Caki2 (cell line): ENCODE results near the gene ARHGAP33. TPM values are rescaled to one million over a fixed set of nuclear protein-coding genes. Genes with fewer than 3 reads are reported as not detected.
"Not testable (repeated sequence)": the region's sequence is repeated elsewhere in the genome, so short reads cannot be mapped to it uniquely, and the experiment has no call there.

Source experiments
- DNase-seq: peaks from one replicate; pipeline ENCODE4 v3.0.0-alpha.2; 2015; ENCODE audit warnings: low read depth
- in situ Hi-C: cut with HindIII; loops from 2 replicates; pipeline ENCODE4 v1.10.0; 2016; ENCODE audit warnings: low sequenced_read_pairs, low pct_unique_long_range_greater_than_20kb, mixed read lengths
- total RNA-seq: library from RNA; depleted of rRNA; stranded (reverse); fragments of >200 nt; shearing (Covaris generic); gene quantifications from 2 replicates; pipeline ENCODE4 v1.2.3, GENCODE V29; 2014; ENCODE audit warnings: low replicate concordance

Gene ARHGAP33
- total RNA-seq, 1 experiment from 2014 or later: 3.5 TPM

GRCh38 chr19:35767288-35768081, 7.9 kb upstream of the ARHGAP33 start:
- in situ Hi-C loops: no loop called here
- peak; percentile 85 for DNase-seq

- in situ Hi-C loops: no loop called here
- DNase-seq: no peak
These were observed 7.3 kb upstream of the ARHGAP33 start for GRCh38 chr19:35768082-35768421.

- in situ Hi-C loops: not testable (repeated sequence)
These were observed 3.0 kb upstream of the ARHGAP33 start for GRCh38 chr19:35772362-35772761.

GRCh38 chr19:35773020-35773806, 2.2 kb upstream of the ARHGAP33 start:
- DNase-seq: peak; percentile 88

More at GRCh38 chr19:35772362-35772761, 3.0 kb upstream of the ARHGAP33 start:
- not testable (repeated sequence) for DNase-seq

GRCh38 chr19:35774274-35775045, 904 bp upstream of the ARHGAP33 start:
- in situ Hi-C loops: no loop called here
- no peak for DNase-seq

More at GRCh38 chr19:35773020-35773806, 2.2 kb upstream of the ARHGAP33 start:
- in situ Hi-C loops: no loop called here

- in situ Hi-C loops: no loop called here
- no peak for DNase-seq
These were observed 392 bp upstream of the ARHGAP33 start for GRCh38 chr19:35775046-35775297.

GRCh38 chr19:35776102-35776788, 881 bp downstream of the ARHGAP33 start:
- in situ Hi-C loops: no loop called here
- no peak for DNase-seq

GRCh38 chr19:35777086-35777841, 1.9 kb downstream of the ARHGAP33 start:
- no peak for DNase-seq
- in situ Hi-C loops: no loop called here

- DNase-seq: no peak
- in situ Hi-C loops: no loop called here
These were observed 2.6 kb downstream of the ARHGAP33 start for GRCh38 chr19:35777961-35778360.

GRCh38 chr19:35779033-35779432, 3.7 kb downstream of the ARHGAP33 start:
- no peak for DNase-seq
- in situ Hi-C loops: no loop called here

GRCh38 chr19:35780058-35780457, 4.7 kb downstream of the ARHGAP33 start:
- in situ Hi-C loops: no loop called here
- DNase-seq: no peak

GRCh38 chr19:35780717-35781116, 5.4 kb downstream of the ARHGAP33 start:
- DNase-seq: no peak
- in situ Hi-C loops: no loop called here

GRCh38 chr19:35781650-35782049, 6.3 kb downstream of the ARHGAP33 start:
- DNase-seq: no peak
- in situ Hi-C loops: no loop called here

GRCh38 chr19:35782589-35782988, 7.2 kb downstream of the ARHGAP33 start:
- in situ Hi-C loops: no loop called here

GRCh38 chr19:35783469-35784434, 8.4 kb downstream of the ARHGAP33 start:
- in situ Hi-C loops: no loop called here
- DNase-seq: no peak

More at GRCh38 chr19:35782589-35782988, 7.2 kb downstream of the ARHGAP33 start:
- DNase-seq: no peak

GRCh38 chr19:35784503-35785338, 9.4 kb downstream of the ARHGAP33 start:
- in situ Hi-C loops: no loop called here
- no peak for DNase-seq
